ENCODE data around the gene LY6G5B. TPM values are rescaled to one million over a fixed set of nuclear protein-coding genes. Genes with fewer than 3 reads are reported as not detected.

LY6G5B gene
- total RNA-seq, result 5.7 and 7.2 TPM in 2 replicates

GRCh38 chr6:31669676-31670075, at the start of gene LY6G5B:
Gene LY6G5B (plus strand): TSS chr6:31669976. CDS start chr6:31670951, 975 bp downstream.

GRCh38 chr6:31620586-31621319, 49.0 kb upstream of the LY6G5B start, which contains the start of gene PRRC2A:
Gene PRRC2A (plus strand): TSS chr6:31620715. CDS start chr6:31622790, 2,075 bp downstream.

GRCh38 chr6:31655349-31656237, 14.2 kb upstream of the LY6G5B start, which contains the start of gene APOM:
Gene APOM (plus strand): TSS chr6:31655894. CDS start chr6:31655967, 73 bp downstream.

GRCh38 chr6:31660381-31661261, 9.2 kb upstream of the LY6G5B start, which contains the start of gene C6orf47:
Gene C6orf47 (minus strand): TSS chr6:31660778. CDS start chr6:31659947, 831 bp downstream.

GRCh38 chr6:31664790-31665500, 4.8 kb upstream of the LY6G5B start, which contains the start of gene GPANK1:
Gene GPANK1 (minus strand): TSS chr6:31664997. CDS start chr6:31664478, 519 bp downstream.

GRCh38 chr6:31665501-31666336, 4.1 kb upstream of the LY6G5B start, which contains the start of gene CSNK2B:
Gene CSNK2B (plus strand): TSS chr6:31666080. CDS start chr6:31666832, 752 bp downstream.

GRCh38 chr6:31680226-31681134, 10.7 kb downstream of the LY6G5B start, which contains the start of gene LY6G5C:
Gene LY6G5C (minus strand): TSS chr6:31681067. CDS start chr6:31680373, 694 bp downstream.

GRCh38 chr6:31702819-31703716, 33.3 kb downstream of the LY6G5B start, which contains the start of gene ABHD16A:
Gene ABHD16A (minus strand): TSS chr6:31703324. CDS start chr6:31703281, 43 bp downstream.

GRCh38 chr6:31706599-31706998, 36.8 kb downstream of the LY6G5B start, which contains the start of gene LY6G6F:
Gene LY6G6F (plus strand): TSS chr6:31706866. CDS start chr6:31706907, 41 bp downstream.

GRCh38 chr6:31715022-31715958, 45.5 kb downstream of the LY6G5B start, which contains the start of gene LY6G6D:
Gene LY6G6D (plus strand): TSS chr6:31715348. CDS start chr6:31715356, 8 bp downstream.

GRCh38 chr6:31721351-31722020, 51.7 kb downstream of the LY6G5B start, which contains the start of gene LY6G6C:
Gene LY6G6C (minus strand): TSS chr6:31721746. CDS start chr6:31721679, 67 bp downstream.

